NCI-H2196 treated with DMSO at 0.1 percent for 48 hours (cell line): ENCODE data around the gene MANEAL.

Experiments
- DNase-seq: peaks from one replicate; lab custom pipeline; 2025; ENCODE audit not compliant: unreplicated experiment; lab: John Stamatoyannopoulos, UW

MANEAL gene

GRCh38 chr1:37782491-37782890, 11.2 kb upstream of the MANEAL start:
- DNase-seq: no peak

DNA sequence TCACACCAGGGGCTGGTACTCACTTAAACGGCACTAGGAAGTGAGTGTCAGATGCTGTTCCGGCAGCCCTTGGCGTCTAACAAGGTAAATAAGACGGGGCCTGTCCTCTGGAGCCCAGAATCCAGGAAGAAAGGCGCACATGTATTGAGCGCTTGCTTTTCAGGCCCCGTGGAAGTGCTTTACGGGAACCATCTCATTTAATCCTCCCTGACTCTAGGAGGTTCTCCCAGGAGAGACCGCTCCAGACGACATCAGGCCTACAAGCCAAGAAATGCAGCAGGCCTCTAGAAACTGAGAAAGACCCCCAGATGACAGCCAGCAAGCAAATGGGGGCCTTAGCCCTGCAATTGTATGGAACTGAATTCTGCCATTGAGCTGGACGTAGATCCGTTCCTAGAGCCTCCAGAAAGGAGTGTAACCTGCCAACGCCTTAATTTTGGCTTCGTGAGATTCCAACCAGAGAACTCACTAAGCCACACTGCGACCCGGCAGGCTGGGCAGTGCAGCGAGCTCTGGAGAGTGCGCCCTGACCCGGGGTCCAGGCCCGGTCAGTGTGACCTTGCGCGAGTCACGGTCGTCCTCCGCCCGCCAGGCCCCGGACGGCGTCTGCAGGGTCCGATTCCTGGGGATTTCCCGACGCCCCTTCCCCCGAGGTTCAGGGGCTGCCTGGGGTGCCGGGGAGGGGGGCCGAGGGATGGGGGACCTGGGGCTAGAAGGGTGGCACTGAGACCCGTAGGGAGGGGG, 532 bp upstream of the MANEAL start:
- DNase-seq: no peak

- DNase-seq: no peak
Measured at GRCh38 chr1:37794372-37795339, 1.0 kb downstream of the MANEAL start.

DNA sequence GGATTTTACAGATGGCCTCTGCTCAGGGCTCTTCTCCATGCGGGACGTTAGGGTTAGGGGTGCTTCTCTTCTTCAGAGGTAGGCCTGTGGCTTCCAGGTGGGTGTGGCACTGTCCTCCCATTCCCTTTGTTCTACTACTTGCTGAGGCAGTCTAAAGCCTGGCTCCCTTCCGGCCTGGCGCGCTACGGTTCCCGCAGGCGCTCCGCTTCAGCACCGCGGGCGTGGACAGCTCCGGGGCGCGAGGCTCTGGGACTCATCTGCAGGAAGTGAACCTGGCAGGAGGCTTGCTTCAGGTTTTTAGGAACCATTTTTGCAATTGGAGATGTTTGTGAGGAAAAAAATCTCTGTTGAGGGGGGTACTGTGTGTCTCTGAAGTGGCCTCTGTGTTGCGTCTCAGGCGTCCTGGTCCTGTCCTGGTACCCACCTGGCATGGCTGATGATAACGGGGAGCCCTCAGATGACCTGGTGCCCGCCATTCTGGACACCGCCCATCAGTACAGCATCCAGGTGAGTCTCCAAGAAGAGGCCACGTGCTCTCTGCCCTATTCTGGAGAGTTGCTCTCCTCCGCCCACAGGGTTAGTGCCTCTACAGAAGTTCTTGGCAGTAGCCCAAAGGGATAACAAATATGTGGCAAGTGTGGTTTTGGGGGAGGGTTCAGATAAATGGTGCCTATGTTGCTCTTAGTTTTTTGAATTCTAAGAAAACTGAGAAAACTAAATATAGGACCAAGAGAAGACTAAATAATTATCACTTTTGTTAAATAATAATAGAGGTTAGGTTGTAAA, 1.9 kb downstream of the MANEAL start:
- DNase-seq: peak; percentile 20

DNA sequence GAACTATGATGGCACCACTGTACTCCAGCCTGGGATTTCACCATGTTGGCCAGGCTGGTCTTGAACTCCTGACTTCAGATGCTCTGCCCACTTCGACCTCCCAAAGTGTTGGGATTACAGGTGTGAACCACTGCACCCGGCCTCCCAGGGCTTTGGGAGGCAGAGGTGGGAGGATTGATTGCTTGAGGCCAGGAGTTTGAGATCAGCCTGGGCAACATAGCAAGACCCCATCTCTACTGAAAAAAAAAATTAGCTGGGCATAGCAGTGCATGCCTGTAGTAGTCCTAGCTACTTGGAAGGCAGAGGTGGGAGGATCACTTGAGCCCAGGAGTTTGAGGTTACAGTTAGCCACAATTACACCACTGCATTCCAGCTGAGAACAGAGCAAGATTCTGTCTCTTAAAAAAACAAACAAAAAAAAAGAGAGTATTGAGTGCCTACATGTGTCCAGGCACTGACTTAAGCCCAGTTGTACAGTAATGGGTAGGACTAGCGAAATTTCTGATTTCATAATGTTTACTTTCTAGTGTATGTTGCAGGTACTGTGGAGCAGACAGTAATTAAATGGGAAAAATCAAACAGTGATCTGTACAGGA, 4.2 kb downstream of the MANEAL start:
- DNase-seq: no peak

GRCh38 chr1:37802439-37802838, 8.8 kb downstream of the MANEAL start:
- DNase-seq: no peak

DNA sequence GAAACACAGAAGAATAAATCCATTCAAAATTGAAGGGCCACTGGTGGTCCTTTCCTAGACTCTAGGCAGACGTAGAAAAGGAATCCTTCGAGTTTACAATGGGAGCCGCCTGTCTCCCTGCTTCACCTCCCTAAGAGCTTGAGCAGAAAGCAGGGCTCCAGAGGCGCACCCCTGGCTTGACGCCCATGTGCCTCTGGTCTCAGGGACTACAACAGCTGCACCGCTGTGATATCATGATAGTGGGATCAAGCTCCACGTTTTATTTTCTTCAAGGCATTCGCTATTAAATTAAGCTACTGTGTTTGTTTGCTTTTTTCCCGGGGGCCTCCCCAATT, 13.5 kb downstream of the MANEAL start:
- no peak for DNase-seq

DNA sequence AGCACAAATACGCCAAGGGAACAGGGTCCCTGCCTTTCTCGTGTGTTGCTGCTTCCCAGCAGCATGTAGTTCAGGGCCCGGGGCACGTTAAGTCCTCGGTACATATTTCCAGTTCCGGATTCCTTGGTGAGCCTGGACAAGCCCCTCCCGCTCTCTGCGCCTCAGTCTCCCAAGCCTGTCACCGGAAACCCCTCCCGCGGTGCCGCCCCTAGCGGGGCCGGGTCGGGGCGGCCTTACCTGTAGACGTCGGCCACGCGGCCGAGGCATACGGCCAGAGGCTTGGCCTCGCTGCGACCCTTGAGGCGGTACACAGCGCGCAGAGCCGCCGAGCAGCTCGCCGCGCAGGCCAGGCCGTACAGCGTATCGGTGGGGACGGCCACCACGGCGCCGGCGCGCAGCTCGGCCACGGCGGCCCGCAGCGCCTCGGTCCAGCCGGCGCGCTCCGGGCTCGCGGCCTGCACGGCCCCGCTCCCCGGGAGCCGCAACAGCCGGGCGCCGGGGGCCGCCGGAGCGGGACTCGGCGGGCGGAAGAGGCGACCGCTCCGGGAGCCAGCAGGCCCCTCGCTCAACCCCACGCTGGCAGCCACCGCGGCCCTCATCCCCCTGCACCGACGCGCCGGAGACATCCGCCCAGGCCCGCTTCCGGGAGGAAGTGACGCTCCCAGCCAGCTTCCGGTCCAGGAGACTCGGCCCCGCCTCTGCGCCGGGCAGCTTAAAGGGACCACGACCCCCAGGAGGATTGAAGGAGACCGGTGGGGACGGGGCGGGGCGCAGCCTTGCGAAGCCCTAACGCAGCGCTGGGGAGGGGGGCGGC, 14.1 kb downstream of the MANEAL start, which contains the start of the genes C1orf122 and YRDC:
Gene C1orf122 (plus strand): TSS at position 236 of the 814 bp plus-strand sequence. CDS start 615 bp downstream, outside the sequence.
Gene YRDC (minus strand): TSS at position 654 of the 814 bp plus-strand sequence. CDS start 28 bp downstream, at position 626.
- DNase-seq: peak; percentile 90

- DNase-seq: peak; percentile 50
Measured at GRCh38 chr1:37808369-37809319, 15.0 kb downstream of the MANEAL start.

DNA sequence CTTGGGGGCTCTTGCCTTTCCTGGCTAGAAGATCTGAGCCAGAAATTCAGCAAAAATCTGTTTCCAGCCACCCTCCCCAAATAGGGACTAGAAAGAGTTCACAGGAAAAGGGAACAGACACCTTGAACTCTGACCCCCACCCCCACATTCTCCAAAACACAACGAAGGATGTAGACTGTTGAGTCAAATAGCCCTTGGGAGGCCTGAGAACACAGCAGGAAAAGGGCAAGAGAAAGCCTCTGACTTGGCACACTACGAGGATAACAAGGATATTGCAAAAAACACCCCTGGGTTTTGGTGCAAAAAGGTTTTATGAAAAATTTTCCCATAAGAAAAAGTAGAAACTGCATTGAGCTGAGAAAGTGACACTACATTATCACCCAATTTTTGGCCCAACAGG, 16.3 kb downstream of the MANEAL start:
- no peak for DNase-seq

DNA sequence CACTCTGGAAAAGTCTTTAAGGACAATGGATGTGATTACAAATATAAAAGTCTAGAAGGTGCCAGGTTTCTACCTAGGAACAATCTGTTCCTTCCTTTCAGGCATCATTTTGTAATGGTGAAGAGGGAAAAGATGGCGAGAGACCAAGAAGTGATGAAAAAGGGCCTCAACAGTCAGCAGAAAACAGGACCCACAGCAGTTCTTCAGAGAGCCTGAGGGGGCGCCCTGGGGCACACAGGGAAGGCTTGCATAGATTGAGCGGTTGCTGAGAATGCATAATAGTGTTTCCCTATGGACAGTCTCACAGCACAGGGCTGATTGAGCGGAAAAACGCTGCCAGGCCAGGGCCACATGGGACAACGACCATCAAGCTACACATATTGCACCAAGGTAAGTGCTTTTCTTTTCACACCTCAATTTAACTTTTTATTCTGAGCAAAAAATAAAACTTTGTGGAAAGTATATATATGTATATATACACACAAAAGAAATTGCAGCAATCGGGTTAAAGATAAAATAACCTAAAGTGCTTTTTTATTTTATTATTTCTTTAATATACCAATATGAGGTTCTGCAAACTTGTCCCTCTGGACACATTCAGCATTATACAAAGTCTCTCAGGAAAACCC, 17.5 kb downstream of the MANEAL start:
- DNase-seq: peak; percentile 79

DNA sequence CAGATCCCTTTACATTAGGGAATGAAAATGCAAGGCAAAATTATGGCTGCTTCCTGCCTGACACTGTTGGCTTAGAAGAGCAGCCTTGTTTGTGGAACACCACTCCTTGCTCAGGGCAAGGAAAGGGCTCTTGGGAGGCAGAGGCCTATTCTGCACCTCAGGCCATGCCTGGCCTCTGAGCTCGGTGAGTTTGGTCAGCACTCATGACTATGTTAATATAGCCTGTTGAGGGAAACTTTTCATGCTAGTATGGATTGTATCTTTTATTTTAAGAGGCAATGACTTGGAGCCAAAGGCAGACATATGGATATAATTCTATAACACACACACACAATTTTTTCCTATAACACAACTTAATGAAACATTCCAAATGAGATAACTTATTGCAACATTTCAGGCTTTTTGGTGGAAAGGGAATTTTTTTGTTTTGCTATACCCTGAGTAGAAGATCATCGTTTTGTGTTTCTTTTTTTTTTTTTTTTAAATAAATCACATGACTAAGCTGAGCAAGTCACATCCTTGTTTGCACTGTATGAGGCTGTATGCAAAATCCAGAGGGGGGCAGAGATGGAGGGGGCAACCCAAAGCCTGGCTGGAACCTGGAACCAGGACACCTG, 20.0 kb downstream of the MANEAL start:
- no peak for DNase-seq

GRCh38 chr1:37814252-37814651, 20.6 kb downstream of the MANEAL start:
- no peak for DNase-seq

GRCh38 chr1:37817481-37817880, 23.8 kb downstream of the MANEAL start:
- DNase-seq: peak; percentile 36

GRCh38 chr1:37821481-37821880, 27.8 kb downstream of the MANEAL start:
- DNase-seq: no peak

DNA sequence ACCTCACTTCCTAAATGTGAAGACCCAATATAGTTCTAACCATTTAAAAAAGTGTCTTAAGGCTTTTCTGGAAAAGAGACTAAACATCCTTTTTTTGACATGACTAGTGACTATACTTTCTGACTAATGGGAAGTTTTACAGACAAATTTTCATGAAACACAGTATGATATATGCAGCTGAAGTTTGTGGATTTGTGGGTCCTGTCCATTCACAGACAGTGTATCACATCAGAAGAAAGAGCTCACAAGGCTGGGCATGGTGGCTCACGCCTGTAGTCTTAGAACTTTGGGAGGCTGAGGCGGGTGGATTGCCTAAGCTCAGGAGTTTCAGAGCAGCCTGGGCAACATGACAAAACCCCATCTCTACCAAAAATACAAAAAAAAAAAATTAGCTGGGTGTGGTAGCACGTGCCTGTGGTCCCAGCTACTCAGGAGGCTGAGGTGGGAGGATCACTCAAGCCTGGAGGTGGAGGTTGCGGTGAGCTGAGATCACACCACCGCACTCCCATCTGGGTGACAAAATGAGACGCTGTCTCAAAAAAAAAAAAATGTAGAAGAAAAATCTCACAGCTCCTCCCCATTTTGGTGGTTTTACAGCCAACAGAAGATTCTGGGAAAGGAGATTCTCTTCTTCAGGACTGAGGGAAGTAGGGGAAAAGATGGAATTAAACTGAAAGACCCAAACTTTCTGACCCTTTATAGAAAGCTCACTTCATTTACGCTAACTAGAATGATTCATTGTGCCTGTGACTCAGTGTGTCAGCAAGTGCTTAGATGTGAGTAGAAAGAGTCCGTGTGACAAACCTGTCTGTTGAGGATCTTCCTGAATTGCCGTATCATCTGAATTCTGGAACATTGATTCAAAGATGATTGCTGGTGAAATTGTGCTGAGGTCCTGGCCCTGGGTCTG, 29.5 kb downstream of the MANEAL start:
- no peak for DNase-seq

DNA sequence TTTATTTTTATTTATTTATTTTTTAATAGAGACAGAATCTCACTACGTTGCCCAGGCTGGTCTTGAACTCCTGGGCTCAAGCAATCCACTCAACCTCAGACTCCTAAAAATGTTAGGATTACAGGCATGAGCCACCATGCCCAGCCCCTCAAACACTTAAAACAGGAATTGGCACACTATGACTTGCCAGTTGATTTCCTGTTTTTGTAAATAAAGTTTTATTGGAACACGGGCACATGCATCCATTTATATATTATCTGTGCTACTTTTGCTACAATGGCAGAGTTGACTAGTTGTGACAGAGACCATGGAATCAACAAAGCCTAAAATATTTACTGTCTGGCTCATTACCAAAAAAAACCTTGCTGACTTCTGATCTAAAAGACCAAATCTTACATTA, 30.4 kb downstream of the MANEAL start:
- no peak for DNase-seq
